HepG2 (cell line): ENCODE results near the gene APH1B. TPM values are rescaled to one million over a fixed set of nuclear protein-coding genes. Genes with fewer than 3 reads are reported as not detected.

Source experiments
- ATAC-seq: fragments of 200-7000 bp; cut with Tn5 transposase; 3 replicates; pipeline ENCODE4 v1.9.1; 2020; ENCODE audit warnings: mild to moderate bottlenecking, moderate library complexity
- BruUV-seq: library from RNA; stranded (reverse); fragments of 400-500 nt; replicated peaks from 2 replicates; lab custom pipeline; 2021; lab: Mats Ljungman, UMichigan
- CTCF ChIA-PET: fragments of 300-600 bp; formaldehyde crosslinking; extraction: SDS; loops from one replicate; lab custom pipeline; 2021; ENCODE audit warnings: low total read pairs, inconsistent platforms, low intra/inter-chr PET ratio; lab: Yijun Ruan, JAX
- POLR2A ChIA-PET: fragments of 350-600 bp; sonication (Branson Sonifier 250); formaldehyde crosslinking; loops from one replicate; lab custom pipeline; 2020; ENCODE audit warnings: antibody characterized with exemption, inconsistent platforms; lab: Yijun Ruan, JAX
- DNase-seq: peaks from one replicate; pipeline ENCODE4 v3.0.0-alpha.2; 2015; ENCODE audit warnings: low spot score
- FAIRE-seq: peaks from 3 replicates; lab custom pipeline; 2011; peaks lifted over from hg19 to GRCh38; lab: Jason Lieb, UNC
- H2AFZ ChIP-seq: one replicate; pipeline ENCODE4 v1.6.1; 2011; ENCODE audit warnings: low read length, inconsistent platforms
- H3K27ac ChIP-seq: fragments of 300-600 bp; 3 replicates; pipeline ENCODE4 v1.8.0; 2011; ENCODE audit warnings: mixed run types, mild to moderate bottlenecking, mixed read lengths, low read length, inconsistent platforms; ENCODE audit not compliant: insufficient read depth; ENCODE audit errors: extremely low read length
- H3K27me3 ChIP-seq, 2 experiments: fragments of 200-600 bp in 1 of 2; 2 replicates in 1 of 2; 3 replicates in 1 of 2; pipeline versions ENCODE4 v1.6.0 to v1.8.0; 2011; ENCODE audit warnings: low read length in 2 of 2, mild to moderate bottlenecking in 2 of 2, moderate library complexity in 2 of 2, inconsistent platforms in 1 of 2; ENCODE audit not compliant: insufficient read depth in 2 of 2, control insufficient read depth in 1 of 2
- H3K36me3 ChIP-seq, 2 experiments: fragments of 200-600 bp in 1 of 2; replicated peaks in 1 of 2; 2 replicates in 1 of 2; 3 replicates in 1 of 2; pipeline versions ENCODE4 v1.5.1 to v1.8.0; 2011; ENCODE audit warnings: low read length in 2 of 2, inconsistent platforms in 1 of 2; ENCODE audit not compliant: insufficient read depth in 2 of 2, control insufficient read depth in 1 of 2
- H3K4me1 ChIP-seq: 2 replicates; pipeline ENCODE4 v1.5.1; 2012; ENCODE audit warnings: low read length, inconsistent platforms; ENCODE audit not compliant: insufficient read depth
- H3K4me2 ChIP-seq: 2 replicates; pipeline ENCODE4 v1.6.0; 2011; ENCODE audit warnings: low read depth, low read length, inconsistent platforms
- H3K4me3 ChIP-seq, 3 experiments: fragments of 200-600 bp in 1 of 3; sonication (generic), shearing (Covaris generic) in 1 of 3; replicated peaks in 1 of 3; 2 replicates each; pipeline ENCODE4 v1.5.1; 2011 to 2016; ENCODE audit warnings: low read length in 3 of 3, inconsistent platforms in 2 of 3, low read depth in 2 of 3, mild to moderate bottlenecking in 2 of 3, control low read depth in 1 of 3, mixed read lengths in 1 of 3; ENCODE audit not compliant: insufficient read depth in 1 of 3
- H3K79me2 ChIP-seq: one replicate; pipeline ENCODE4 v1.6.1; 2011; ENCODE audit warnings: low read length, inconsistent platforms; ENCODE audit not compliant: insufficient read depth
- H3K9ac ChIP-seq: 2 replicates; pipeline ENCODE4 v1.6.0; 2011; ENCODE audit warnings: mild to moderate bottlenecking, low read depth, low read length, inconsistent platforms; ENCODE audit not compliant: insufficient read depth
- H3K9me3 ChIP-seq: 2 replicates; pipeline ENCODE4 v1.5.1; 2012; ENCODE audit warnings: mild to moderate bottlenecking, low read length
- H4K20me1 ChIP-seq: 2 replicates; pipeline ENCODE4 v1.6.0; 2011; ENCODE audit warnings: inconsistent platforms, mild to moderate bottlenecking, low read length, moderate library complexity; ENCODE audit not compliant: insufficient read depth
- CEBPB ChIP-seq: IDR thresholded peaks from 2 replicates; pipeline ENCODE4 v1.6.1; 2011; ENCODE audit warnings: low read depth, low read length, improper control_type of control experiment, borderline replicate concordance
- FOXA1 ChIP-seq, 2 experiments: fragments of 450-650 bp in 1 of 2; sonication (generic) in 1 of 2; formaldehyde crosslinking in 1 of 2; IDR thresholded peaks; 2 replicates each; pipeline versions ENCODE4 v1.4.0 to v1.6.1; 2016 to 2020; ENCODE audit warnings: missing genetic modification reagents in 1 of 2
- HOXD1 ChIP-seq: sonication (generic); formaldehyde crosslinking; IDR thresholded peaks from 2 replicates; pipeline ENCODE4 v1.5.0; 2020; ENCODE audit warnings: missing genetic modification reagents
- MAFK ChIP-seq, 2 experiments: IDR thresholded peaks in 1 of 2; conservative IDR thresholded peaks in 1 of 2; 2 replicates each; pipeline ENCODE4 v1.6.1; 2011; ENCODE audit warnings: improper control_type of control experiment in 2 of 2, low read length in 2 of 2
- NFIC ChIP-seq: IDR thresholded peaks from 2 replicates; pipeline ENCODE4 v1.6.1; 2012; ENCODE audit warnings: mild to moderate bottlenecking, low read length, inconsistent platforms
- PCBP2 ChIP-seq: fragments of 200-400 bp; formaldehyde crosslinking; optimal IDR thresholded peaks from 2 replicates; pipeline ENCODE3; 2018; ENCODE audit warnings: low read length, low read depth; ENCODE audit not compliant: poor library complexity, severe bottlenecking
- SSRP1 ChIP-seq: IDR thresholded peaks from 2 replicates; pipeline ENCODE4 v1.6.1; 2016; ENCODE audit warnings: control low read depth
- ZNF7 ChIP-seq: IDR thresholded peaks from 2 replicates; pipeline ENCODE4 v1.6.1; 2016; ENCODE audit warnings: missing biosample characterization, missing genetic modification reagents
- ZSCAN22 ChIP-seq: sonication (generic); formaldehyde crosslinking; IDR thresholded peaks from 2 replicates; pipeline ENCODE4 v1.4.0; 2020; ENCODE audit warnings: mild to moderate bottlenecking, missing genetic modification reagents
- WGBS: methylation state at CpG from one replicate; pipeline ENCODE4 v1.1.6; 2017; ENCODE audit warnings: low lambda C conversion rate; 5-methylcytosine and 5-hydroxymethylcytosine counted together
- in situ Hi-C: cut with HindIII; loops from 2 replicates; pipeline ENCODE4 v1.10.0; 2017; ENCODE audit warnings: low pct_unique_long_range_greater_than_20kb; ENCODE audit not compliant: extremely low pct_ligation_motif_present
- intact Hi-C: fragments of 100-400 bp; cut with micrococcal nuclease; formaldehyde crosslinking; loops from one replicate; pipeline ENCODE4 v1.10.0; 2022; ENCODE audit not compliant: unreplicated experiment
- polyA plus RNA-seq, 8 experiments: library from polyadenylated mRNA; depleted of rRNA in 3 of 8; stranded (reverse) in 7 of 8; unstranded in 1 of 8; fragments of >200 nt; fragmentation: Illumina TruSeq in 4 of 8; extraction: Trizol in 4 of 8; gene quantifications; 2 replicates each; pipeline versions ENCODE4 v1.2.1 to v1.2.3, GENCODE V29; 2011 to 2016; ENCODE audit warnings: low read depth in 4 of 8, missing spikeins in 1 of 8, mixed read lengths in 1 of 8; ENCODE audit not compliant: insufficient read depth in 1 of 8
- total RNA-seq, 5 experiments: library from RNA; depleted of rRNA; stranded (reverse); fragments of >200 nt; fragmentation: Illumina TruSeq; extraction: Trizol; gene quantifications; 2 replicates each; pipeline ENCODE4 v1.2.3, GENCODE V29; 2016; ENCODE audit warnings: low read depth in 1 of 5
- TF ChIP-seq, protein P1 (sequence below): sonication (generic); formaldehyde crosslinking; IDR thresholded peaks from 2 replicates; pipeline ENCODE4 v1.5.1; 2020; ENCODE audit warnings: missing genetic modification reagents, mild to moderate bottlenecking, borderline replicate concordance

Gene APH1B
- total and polyA plus RNA-seq, 2 of the 13 experiments (the other 11 are each of a cell fraction or from before 2014, with no cell fraction given), result 0.45 to 1.00 TPM

DNA sequence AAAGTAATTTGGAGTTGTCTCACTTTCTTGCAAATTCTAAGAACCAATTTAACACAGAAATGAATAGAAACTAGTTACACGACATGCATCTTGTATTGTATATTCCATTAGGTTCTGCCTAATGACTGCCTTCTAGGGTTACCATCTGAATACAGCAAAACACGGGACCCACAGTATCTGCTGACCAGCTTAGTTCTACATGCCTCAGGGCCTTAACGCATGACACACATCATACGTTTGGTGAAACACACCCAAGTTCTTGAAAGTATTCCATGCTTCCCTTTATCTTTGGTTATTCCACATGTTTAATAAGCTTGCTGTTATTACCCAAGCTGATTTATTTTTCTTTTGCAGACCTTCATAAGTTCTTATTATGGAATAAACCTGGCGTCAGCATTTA, 27.9 kb downstream of the APH1B start:
- Histone ChIP-seq H3K4me2 (no peak overlapping the region), H3K9ac (no peak overlapping the region), H3K79me2 (no peaks in the 10 kb centered on the region), H4K20me1 (no peaks in the 10 kb centered on the region), H3K27me3 (0 out of 5 replicates have a peak, but pooled peaks cover 0 to 1% of the 10 kb centered on the region in 2 experiments), H2AFZ (no peak overlapping the region)
- no TSS peak for BruUV-seq
- TF ChIP-seq, protein P1, sequence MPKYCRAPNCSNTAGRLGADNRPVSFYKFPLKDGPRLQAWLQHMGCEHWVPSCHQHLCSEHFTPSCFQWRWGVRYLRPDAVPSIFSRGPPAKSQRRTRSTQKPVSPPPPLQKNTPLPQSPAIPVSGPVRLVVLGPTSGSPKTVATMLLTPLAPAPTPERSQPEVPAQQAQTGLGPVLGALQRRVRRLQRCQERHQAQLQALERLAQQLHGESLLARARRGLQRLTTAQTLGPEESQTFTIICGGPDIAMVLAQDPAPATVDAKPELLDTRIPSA (CRISPR knock-in tag), result no peak
- TF ChIP-seq HOXD1 (CRISPR knock-in tag) (no peak), MAFK (conservative IDR thresholded peaks at IDR 0.05 in 1 of 2, IDR thresholded peaks at IDR 0.05 in 1 of 2; ENCODE audit: low read length in 2 of 2) (peak in 1 of 2 experiments; percentile 20; a peak in 1 of 4 replicates), PCBP2 (no peak), NFIC (no peak), SSRP1 (no peak), ZNF7 (no peak), FOXA1 (IDR thresholded peaks at IDR 0.05) (no peak), FOXA1 (CRISPR knock-in tag; IDR thresholded peaks at IDR 0.05) (no peak)
- TF ChIP-seq, all 625 proteins: peak for 1
- ATAC-seq, result no peak
- Histone ChIP-seq H3K27ac (no peak overlapping the region), H3K9me3 (no peaks in the 10 kb centered on the region), H3K4me1 (no peaks in the 10 kb centered on the region), H3K36me3 (no peaks in the 10 kb centered on the region), H3K4me3 (no peak overlapping the region)
- in situ Hi-C loops, result no loop called here
- DNase-seq, result no peak
- FAIRE-seq, result no peak
- WGBS, result 67% methylated on average over 5 of the region's 5 CpGs
- POLR2A ChIA-PET, result no interaction called here
- CTCF ChIA-PET, result no interaction called here
- intact Hi-C loops, result no loop called here

DNA sequence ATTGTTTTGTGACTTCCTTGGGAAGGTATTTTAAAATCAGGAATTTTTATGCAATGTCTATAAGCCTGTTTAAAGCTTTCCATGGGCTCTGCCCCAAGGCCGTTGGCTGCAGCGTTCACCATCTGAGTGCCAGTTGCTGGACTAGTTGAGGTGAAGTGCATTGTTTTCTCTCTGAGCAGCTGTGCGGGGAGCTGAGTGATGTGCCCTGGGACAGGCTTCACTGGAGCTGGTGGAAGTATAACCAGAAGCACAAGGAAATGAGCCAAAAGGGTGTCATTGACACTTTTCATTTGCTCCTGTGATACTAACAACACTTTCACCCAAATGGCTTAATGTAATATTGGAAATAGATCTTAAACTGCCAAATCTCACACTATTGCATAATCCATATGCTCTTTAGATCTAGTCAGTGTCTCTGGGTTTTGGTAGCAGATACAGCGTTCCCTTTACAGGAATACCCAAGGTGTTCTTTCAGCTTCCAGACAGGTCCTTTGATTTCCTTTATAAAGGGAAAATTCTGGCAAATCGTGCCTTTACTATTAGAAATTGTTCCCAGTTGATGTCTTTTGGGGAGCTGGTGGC, 29.2 kb downstream of the APH1B start:
- TF ChIP-seq ZSCAN22, result no peak
- TF ChIP-seq CEBPB, result peak; percentile 48; the same call in 1 of the 2 replicates
- no peak overlapping the region for H3K27ac ChIP-seq
- WGBS, result 40% methylated on average over 5 of the region's 5 CpGs
- H3K79me2 ChIP-seq, result no peaks in the 10 kb centered on the region
- H3K27me3 ChIP-seq, result 0 out of 5 replicates have a peak, but pooled peaks cover 0 to 1% of the 10 kb centered on the region in 2 experiments
- no peak overlapping the region for H3K4me3 ChIP-seq
- no peaks in the 10 kb centered on the region for H3K9me3 ChIP-seq
- DNase-seq, result no peak
- H3K4me2 ChIP-seq, result no peak overlapping the region
- ChIA-PET CTCF (no interaction called here), POLR2A (no interaction called here)
- H3K9ac ChIP-seq, result no peak overlapping the region
- H3K36me3 ChIP-seq, result no peaks in the 10 kb centered on the region
- FAIRE-seq, result no peak
- intact Hi-C loops (no loop called here), in situ Hi-C loops (no loop called here)
- no peak overlapping the region for H2AFZ ChIP-seq
- H3K4me1 ChIP-seq, result no peaks in the 10 kb centered on the region
- ATAC-seq, result no peak
- no TSS peak for BruUV-seq
- no peaks in the 10 kb centered on the region for H4K20me1 ChIP-seq
